ENCODE measurements around the gene ATP6V0E1.

The ATP6V0E1 gene

DNA sequence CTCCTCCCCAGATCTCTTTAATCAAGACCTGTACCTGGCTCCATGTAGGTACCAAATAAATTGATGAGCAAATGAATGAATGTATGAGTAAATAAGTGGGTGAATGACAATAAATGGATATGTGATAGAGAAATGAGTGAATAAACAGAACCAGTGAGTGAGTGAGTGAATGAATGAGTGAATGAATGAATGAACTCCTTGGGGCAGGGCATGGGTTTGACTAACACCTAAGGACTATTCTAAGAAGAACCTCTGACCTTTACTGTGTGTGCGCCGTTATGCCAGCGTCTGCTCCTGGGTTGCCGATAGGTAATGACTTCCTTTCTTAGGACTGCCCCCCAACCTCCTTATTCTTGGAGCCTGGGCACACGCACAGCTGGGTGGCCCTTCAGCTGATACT, 26.1 kb upstream of the ATP6V0E1 start:
- DNase-seq, result no peak

DNA sequence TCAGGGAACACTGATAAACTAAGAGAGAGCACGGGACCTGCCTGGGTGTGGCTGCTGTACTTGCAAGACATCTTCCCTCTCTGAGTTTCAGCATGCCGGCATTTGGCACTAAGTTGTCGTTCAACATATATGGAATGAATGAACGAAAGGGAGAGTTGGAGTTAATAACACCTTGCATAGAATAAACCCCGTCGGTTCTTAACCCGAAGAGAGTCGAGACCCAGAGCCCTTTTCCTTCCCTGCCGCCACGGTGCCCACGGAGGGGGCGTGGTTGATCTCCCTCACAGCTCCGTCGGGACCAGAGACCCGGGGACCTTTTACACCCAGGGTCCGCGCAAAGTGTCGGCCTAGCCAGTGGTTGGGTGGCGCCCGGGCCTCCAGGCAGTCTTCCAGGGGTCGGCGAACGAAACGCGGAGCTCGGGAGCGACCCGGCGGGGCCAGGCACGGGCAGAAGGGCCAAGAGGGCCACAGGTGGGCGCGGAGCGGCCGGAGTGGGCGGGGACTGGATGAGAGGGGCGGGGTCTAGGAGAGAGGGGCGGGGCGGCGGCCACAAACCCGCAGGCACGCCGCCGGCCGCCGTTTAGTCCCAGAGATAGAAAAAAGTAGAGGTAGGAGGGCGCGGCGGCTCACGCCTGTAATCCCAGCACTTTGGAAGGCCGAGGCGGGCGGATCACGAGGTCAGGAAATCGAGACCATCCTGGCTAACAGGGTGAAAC, 25.1 kb upstream of the ATP6V0E1 start:
- peak; percentile 50 for DNase-seq

DNA sequence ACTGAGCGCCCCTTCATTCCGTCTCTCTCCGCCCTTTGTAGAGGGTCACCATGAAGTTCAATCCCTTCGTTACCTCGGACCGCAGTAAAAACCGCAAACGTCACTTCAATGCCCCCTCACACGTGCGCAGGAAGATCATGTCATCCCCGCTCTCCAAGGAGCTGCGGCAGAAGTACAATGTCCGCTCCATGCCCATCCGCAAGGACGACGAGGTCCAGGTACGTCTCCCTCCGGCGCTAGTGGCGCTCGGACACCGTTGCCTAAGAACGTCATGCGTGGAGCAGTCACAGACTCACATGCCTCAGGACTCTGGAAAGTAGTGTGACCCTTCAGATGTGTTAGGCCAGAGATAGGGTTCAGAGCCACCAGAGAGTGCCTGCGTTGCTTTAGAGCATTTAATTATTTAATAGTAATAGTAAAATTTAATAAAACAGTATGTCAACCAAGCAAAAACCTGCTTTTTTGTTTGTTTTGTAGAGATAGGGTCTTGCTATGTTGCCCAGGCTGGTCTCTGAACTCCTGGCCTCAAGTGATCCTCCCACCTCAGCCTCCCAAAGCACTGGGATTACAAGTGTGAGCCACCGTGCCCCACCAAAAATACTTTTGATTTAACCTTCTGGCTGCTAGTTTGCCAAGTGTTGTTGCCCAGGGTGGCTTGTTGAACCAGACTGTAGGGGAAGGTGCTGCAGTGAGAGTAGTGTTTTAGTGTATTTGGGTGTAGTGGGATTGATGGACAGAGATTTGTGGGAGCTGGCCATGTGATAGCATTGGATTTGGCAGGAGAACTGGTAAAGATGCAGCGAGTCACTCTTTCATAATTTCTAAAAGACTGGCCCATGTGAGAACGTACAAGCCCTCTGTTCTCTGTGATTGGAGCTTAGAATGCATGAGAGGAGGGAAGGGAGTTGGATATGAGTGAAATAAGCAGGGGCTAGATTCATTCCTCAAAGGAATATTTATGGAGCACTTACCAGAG, 23.5 kb upstream of the ATP6V0E1 start:
- no peak for DNase-seq

DNA sequence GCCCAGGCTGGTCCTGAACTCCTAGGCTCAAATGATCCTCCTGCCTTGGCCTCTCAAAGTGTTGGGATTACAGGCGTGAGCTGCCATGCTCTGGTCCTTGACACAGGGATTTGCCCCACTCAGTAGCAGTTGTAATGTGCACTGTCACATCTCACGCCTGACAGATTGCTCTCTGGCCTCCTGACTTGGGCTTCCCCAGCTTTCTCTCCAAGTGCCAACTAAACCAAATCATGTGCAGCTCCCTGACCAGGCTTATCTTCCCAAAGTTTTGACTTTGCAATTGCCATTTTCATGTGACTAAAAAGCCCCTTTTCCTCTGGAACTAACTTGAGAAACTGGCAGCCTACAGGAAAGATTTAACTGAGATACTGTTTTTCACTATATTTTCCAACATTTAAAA, 13.7 kb upstream of the ATP6V0E1 start:
- DNase-seq, result no peak

DNA sequence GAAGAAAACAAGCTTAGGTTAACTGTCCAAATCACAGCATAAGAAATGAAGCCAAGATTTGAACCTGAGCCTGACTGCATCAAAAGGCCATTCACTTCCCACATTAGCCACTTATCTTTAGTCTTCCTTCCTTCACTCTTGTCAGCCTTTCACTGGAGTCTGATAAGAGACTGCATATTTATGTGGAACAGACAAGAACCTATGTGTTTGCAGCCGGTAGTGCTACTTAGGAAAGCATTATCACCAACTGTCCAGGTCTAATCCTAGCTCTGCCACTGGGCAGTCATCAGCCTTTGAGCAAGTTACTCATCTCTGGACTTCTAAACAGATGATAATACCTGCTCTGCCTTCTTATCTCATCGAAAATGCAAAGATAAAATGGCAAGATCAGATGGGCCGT, 12.1 kb upstream of the ATP6V0E1 start:
- DNase-seq, result no peak

DNA sequence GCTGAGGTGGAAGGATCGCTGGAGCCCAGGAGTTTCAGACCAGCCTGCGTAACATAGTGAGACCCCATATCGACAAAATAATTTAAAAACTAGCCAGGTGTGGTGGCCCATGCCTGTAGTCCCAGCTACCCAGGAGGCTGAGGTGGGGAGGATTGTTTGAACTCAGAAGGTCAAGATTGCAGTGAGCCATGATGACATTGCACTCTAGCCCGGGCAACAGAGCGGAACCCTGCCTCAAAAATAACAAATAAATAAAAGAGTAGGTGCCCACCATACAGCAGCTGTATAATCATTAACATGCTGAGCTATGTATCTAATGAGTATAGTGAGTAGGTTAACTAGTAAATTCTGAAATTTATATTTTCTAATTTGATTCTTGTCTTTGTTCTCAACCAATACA, 11.0 kb upstream of the ATP6V0E1 start:
- no peak for DNase-seq

DNA sequence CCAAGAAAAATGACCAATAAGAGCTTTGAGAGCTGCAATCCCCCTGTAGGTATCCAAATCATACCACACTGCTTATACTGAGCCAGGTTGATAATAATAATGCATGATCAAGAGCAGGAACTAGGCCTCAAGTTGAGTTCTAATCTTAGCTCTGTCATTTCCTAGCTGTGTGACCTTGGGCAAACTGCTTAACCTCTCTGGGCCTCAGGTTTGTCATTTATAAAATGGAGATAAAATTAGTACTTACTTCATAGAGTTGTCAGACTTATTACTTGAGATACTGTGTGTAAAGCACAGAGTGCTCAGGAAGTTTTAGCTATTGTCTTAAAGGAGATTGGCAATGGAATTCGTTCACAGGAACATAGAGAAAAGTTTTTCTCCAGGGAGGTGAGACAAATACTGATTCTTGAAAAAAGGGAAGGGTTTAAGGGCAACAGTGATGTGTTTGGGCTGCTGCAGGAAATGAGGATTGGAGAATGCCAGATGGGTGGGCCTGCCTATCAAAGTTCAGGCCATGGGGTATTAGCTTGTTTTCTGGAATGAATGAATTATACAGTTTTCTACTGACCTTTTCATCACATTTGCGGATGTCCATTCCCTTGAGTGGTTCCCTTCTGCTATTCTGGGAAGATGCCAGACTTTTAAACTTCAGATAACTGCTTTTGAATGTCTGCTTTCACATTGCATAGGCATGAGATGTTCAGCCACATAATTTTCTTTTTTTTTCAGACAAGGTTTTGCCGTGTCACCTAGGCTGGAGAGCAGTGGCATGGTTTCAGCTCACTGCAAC, 10.2 kb upstream of the ATP6V0E1 start:
- no peak for DNase-seq

DNA sequence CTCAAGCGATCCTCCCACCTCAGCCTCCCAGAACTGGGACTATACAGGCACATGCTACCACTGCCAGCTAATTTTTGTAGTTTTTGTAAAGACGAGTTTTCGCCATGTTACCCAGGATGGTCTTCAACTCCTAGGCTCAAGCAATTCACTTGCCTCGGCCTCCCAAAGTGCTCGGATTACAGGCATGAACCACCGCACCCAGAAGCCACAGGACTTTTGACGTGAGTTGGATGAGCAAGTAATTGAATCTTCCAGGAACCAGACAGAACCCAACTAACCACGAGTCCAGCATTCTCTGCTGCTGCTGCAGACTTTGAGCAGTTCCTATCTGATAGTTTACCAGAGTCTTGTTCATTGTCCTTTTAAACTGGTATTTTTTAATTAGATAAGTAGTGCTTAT, 9.6 kb upstream of the ATP6V0E1 start:
- DNase-seq, result no peak

DNA sequence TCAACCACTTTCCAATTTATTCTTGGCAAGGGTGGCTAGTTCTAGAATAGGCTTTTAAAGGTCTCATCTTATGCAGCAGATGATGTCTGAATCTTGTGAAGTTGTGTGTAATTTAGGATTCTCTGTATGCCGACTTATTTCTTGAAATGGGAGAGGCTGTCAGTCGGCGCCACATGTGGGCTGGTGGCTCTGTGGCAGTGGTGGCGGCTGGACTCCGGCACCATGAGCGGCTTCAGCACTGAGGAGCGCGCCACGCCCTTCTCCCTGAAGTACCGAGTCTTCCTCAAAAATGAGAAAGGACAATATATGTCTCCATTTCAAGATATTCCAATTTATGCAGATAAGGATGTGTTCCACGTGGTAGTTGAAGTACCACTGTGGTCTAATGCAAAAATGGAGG, 8.3 kb upstream of the ATP6V0E1 start:
- DNase-seq, result no peak

DNA sequence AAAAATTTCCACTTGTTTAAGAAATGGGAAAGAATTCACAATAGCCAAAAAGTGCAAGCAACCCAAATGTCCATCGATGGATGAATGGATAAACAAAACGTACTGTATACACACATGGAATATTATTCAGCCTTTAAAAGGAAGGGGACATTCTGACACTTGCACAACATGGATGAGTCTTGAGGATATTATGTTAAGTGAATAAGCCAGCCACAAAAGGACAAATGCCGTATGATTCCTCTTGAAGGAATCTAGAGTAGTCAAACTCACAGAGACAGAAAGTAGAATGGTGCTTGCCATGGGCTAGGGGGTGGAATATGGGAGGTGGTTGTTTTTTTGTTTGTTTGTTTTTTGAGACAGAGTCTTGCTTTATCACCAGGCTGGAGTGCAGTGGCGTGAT, 3.8 kb upstream of the ATP6V0E1 start:
- DNase-seq, result no peak

DNA sequence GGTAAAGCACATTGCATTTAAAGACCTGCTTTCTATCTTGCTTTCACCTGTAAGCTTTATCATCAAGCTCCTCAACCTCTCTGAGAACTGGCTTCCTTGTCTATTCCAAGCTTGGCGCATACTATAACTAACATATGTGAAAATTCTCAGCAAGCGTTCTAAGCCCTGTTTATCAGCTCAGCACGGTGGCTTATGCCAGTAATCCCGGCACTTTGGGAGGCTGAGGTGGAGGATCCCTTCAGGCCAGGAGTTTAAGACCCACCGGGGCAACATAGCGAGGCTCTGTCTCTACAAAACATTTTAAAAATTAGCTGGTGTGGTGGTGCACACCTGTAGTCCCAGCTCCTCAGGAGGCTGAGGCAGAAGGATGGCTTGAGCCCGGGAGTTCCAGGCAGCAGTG, 1.6 kb upstream of the ATP6V0E1 start:
- no peak for DNase-seq

DNA sequence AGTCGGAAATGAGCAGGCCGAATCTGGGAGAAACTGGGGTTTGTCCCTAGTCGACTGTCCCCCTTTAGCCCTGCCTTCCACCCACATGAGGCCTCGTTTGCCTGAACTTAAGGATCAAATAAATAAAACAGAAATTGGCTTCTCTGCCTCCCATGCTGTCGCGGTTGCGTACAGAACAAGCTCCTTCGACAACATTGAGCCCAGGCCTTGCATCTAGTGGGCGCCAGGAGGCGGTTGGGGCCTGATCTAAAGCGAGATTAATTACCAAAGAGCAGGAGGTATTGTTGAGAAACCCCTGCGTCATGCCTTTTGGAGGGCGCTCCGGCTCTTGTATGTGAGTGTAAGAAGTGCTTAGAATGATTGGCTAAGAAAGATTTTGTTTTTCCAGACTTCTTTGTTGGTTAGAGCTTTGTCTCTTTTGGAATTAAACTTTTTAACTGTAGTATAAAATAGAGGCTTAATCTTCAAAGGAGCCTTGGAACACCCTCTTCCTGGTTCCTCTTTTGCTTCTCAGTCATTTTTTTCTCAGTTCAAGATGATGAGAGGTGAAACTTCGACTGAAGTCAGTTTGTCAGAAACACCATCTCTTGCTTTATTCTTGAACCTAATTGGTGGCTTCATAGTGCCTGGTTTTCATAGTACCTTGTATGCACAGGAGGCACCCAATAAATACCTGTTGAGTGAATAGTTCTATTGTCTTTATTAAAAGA, 828 bp downstream of the ATP6V0E1 start:
- DNase-seq, result peak; percentile 61

DNA sequence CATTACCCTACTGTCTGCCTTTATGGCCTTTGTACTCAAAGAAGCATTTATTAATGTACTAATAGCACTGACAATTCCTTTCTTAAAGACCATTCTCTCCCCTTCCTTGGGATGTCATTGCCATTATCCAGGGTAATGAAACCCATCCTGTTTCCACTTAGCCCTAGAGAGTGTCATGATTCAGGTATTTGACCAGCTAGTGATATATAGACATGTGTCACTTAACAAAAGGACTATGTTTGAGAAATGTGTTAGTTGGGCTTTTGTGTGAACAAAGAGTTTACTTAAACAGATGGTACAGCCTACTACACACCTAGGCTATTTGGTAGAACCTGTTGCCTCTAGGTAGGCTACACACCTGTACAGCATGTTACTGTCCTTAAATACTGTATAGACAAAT, 2.0 kb downstream of the ATP6V0E1 start:
- no peak for DNase-seq

DNA sequence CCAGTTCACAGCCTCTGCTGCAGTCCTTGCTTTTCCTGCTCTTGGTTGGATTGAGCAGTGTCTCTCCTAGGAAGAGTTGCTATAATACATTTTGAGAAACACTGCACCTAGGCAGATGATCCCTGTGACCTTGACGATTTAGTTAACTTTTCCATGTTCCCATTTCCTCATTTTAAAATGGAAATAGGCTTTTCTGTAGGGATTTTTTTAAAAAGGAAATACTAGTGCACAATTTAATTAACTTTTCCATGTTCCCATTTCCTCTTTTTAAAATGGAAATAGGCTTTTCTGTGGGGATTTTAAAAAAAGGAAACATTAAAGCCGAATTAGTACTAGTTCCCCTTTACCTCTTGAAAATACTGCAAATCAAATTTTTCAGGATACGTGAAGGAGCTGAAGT, 4.7 kb downstream of the ATP6V0E1 start:
- DNase-seq, result no peak

DNA sequence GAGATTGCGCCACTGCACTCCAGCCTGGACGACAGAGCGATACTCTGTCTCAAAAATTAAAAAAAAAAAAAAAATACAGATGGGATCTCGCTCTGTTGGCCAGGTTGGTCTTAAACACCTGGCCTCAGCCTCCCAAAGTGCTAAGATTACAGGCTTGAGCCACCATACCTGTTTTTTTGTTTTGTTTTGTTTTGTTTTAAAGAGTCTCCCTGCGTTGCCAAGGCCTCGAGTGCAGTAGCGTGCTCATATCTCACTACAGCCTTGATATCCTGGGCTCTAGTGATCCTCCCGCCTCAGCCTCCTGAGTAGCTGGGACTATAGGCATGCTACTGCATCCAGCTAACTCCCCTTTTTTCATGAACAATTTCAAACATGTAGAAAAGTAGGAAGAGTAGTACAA, 7.2 kb downstream of the ATP6V0E1 start:
- no peak for DNase-seq

DNA sequence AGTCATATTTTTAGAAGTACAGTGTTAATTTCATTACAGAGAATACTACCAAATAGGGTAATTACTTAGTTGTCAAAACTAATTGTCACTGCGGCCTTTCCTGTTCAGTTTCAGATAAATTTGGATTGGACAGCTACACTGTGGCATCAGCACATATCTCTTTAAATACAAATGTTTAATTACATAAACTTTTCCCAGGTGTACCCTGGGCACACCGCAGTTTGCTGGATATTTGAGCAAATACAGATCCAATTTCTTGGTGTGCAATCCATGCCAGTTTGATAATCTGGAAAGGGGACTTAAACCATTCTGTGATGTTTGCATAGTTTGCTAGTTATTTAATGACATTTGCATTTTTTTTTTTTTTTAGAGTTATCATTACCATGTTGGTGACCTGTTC, 10.8 kb downstream of the ATP6V0E1 start:
- DNase-seq, result no peak

DNA sequence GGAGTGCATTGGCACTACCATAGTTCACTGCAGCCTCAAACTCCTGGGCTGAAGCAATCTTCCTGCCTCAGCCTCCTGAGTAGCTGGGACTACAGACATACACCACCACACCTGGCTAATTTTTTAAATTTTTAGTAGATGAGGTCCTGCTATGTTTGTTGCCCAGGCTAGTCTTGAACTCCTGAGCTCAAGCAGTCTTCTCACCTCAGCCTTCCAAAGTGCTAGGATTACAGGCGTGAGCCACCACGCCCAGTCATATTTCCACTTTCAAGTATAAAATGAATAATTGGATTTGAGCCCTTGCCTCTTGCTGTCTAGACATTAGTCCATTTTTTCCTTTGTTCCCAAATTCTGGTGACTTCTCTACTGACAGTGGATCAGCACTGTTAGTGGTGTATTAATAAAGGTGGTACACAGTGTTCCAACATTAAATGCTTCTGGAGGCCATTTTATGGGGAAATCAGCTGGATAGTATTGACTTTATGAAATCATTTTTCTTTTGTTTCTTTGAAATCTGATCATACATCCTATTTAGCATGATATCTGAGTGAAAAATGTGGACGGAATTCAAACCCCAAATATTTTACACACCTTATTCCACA, 15.9 kb downstream of the ATP6V0E1 start:
- no peak for DNase-seq

DNA sequence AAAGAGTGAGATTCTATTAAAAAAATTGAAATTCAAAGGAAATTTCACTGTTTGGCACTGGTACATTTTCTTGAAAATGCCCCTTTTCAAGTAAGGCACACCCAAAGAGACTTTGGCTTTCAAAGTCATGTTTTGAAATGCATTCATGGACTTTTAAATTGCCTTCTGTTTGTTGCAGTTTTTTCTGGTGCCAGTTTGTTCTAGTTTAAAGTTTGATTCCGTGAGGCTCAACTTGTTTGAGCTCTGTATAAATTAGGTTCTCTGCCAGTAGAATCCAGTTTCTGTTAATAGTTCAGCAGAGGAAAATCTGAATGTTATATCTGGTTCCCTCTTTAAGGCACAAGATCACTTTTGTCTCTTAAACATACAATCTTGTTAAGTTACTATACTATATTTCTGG, 16.4 kb downstream of the ATP6V0E1 start:
- DNase-seq, result no peak

DNA sequence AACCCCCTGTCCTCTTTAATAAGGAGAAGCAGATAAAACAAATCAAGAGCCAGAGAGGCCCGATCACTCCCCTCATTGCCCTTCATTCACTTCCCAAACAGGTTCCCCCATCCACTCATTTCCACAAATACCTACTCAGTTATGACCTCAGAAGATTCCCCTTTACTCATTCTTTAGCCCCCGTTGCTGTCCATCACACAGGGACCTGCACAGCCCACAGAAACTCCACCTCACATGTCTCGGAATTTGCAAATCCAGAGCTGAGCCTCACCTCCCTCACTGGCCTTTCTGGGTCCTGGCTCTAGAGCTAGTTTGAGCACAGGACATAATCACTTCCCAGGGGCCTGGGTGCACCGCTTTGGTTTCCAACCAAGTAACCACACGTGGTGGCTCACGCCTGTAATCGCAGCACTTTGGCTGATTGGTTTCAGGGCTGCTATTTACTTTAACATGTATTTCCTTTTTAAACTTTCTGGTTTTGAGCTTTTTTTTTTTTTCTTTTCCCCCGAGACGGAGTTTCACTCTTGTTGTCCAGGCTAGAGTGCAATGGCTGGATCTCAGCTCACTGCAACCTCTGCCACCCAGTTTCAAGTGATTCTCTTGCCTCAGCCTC, 17.8 kb downstream of the ATP6V0E1 start:
- no peak for DNase-seq

DNA sequence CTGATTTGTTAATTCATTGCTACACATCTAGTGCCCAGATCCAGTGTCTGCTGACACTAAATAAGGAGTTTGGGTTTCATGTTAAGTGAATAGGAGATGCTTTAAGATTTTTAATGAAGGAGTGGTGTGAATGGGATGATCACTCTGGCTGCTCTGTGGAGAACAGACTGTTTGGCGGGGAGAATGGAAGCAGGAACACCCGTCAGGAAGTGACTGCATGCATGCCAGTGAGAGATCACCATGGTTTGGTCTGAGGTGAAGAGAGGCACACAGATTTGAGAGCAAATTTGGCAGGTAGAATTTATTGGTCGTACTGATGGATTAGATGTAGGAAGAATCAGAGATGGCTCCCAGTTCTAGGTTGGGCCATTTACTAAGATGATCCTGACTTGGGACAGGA, 19.8 kb downstream of the ATP6V0E1 start:
- no peak for DNase-seq

DNA sequence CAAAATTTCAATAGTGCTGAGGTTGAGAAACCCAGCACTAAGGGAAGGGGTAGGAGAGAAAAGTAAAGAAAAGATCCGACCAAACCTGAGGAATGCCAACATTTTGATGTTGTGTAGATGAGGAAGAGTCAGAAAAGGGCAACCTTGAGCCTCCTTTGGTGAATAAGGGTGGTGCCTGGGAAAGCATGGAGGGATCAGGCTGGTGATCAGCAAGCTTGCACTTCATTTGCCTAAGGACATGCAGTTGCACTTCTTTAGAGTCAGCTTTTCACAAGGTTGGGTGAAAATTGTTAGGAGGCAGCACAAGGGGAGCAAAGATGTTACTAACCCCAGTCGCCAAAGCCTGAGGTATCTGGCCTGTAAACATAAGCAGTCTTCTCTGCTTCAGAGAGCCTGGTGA, 20.4 kb downstream of the ATP6V0E1 start:
- no peak for DNase-seq

DNA sequence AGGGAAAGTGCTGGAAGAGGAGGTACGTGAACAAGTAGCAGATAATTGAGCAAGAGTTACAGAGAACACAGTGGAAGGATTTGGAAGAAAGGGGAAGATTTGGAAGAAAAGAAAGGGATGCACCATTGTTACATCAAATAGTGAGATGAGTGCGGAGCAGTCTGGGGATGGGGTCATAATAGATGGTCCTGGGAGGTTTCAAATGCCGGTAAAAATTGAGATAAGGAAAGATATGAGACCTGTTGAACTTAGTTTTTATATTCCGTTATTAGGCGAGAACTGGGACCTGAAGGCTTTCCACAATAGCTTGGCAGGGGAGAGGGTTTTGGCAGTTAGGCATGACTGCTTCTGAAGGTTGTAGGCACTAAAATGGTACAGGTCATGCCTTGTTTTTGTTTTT, 20.9 kb downstream of the ATP6V0E1 start:
- no peak for DNase-seq

Data from activated T-cell treated with anti-CD3 and anti-CD28 coated beads for 4 hours (primary cell).